Thyroid gland (tissue), 4 donors: Measurements from ENCODE around the gene MDC1. TPM values are rescaled to one million over a fixed set of nuclear protein-coding genes. Genes with fewer than 3 reads are reported as not detected.

Experiments
- DNase-seq, 2 donors: peaks; one replicate each; pipeline ENCODE4 v3.0.0-alpha.2; 2019
- H3K27ac ChIP-seq, 3 donors: fragments of 200-600 bp; sonication (generic); 1 replicate in 2 of 3; 2 replicates in 1 of 3; pipeline ENCODE4 v1.5.1; 2016 to 2019; ENCODE audit warnings: mild to moderate bottlenecking in 1 of 3, moderate library complexity in 1 of 3
- H3K27me3 ChIP-seq: fragments of 200-600 bp; sonication (generic); one replicate; pipeline ENCODE4 v1.5.1; 2019
- H3K36me3 ChIP-seq, 2 donors: fragments of 200-600 bp; sonication (generic); one replicate each; pipeline ENCODE4 v1.5.1; 2016 to 2019
- H3K4me1 ChIP-seq, 2 donors: fragments of 200-600 bp; sonication (generic); one replicate each; pipeline ENCODE4 v1.5.1; 2017 to 2019
- H3K4me3 ChIP-seq, 3 donors: fragments of 200-600 bp; sonication (generic); replicated peaks in 1 of 3; 1 replicate in 2 of 3; 2 replicates in 1 of 3; pipeline ENCODE4 v1.5.1; 2016; ENCODE audit warnings: mild to moderate bottlenecking in 1 of 3
- H3K9me3 ChIP-seq: fragments of 200-600 bp; sonication (generic); one replicate; pipeline ENCODE4 v1.5.1; 2017
- POLR2A ChIP-seq, 2 donors: fragments of 450-650 bp; IDR thresholded peaks; one replicate each; pipeline ENCODE4 v1.6.1; 2017; ENCODE audit warnings: antibody characterized with exemption in 2 of 2, mild to moderate bottlenecking in 2 of 2, moderate library complexity in 1 of 2
- WGBS, 2 donors: methylation state at CpG; one replicate each; pipeline ENCODE4 v1.1.5; 2017; 5-methylcytosine and 5-hydroxymethylcytosine counted together
- intact Hi-C: fragments of 100-400 bp; cut with DNase I; formaldehyde crosslinking; loops from one replicate; pipeline ENCODE4 v1.15.1; 2023
- total RNA-seq, 4 donors: library from RNA; depleted of rRNA; stranded (reverse); fragments of >200 nt; gene quantifications; one replicate each; pipeline ENCODE4 v1.2.3, GENCODE V29; 2016
- TF ChIP-seq, protein P1 (sequence below), 6 experiments: fragments of 200-600 bp in 3 of 6; fragments of 450-650 bp in 3 of 6; sonication (generic) in 3 of 6; IDR thresholded peaks; one replicate each; pipeline ENCODE4 v1.5.1; 2016 to 2019; ENCODE audit warnings: antibody characterized with exemption in 6 of 6, mild to moderate bottlenecking in 2 of 6, inconsistent platforms in 1 of 6, moderate library complexity in 1 of 6

The MDC1 gene
- total RNA-seq, 4 donors from 2014 or later = 15.3 to 27.2 (median 20.2) TPM

DNA sequence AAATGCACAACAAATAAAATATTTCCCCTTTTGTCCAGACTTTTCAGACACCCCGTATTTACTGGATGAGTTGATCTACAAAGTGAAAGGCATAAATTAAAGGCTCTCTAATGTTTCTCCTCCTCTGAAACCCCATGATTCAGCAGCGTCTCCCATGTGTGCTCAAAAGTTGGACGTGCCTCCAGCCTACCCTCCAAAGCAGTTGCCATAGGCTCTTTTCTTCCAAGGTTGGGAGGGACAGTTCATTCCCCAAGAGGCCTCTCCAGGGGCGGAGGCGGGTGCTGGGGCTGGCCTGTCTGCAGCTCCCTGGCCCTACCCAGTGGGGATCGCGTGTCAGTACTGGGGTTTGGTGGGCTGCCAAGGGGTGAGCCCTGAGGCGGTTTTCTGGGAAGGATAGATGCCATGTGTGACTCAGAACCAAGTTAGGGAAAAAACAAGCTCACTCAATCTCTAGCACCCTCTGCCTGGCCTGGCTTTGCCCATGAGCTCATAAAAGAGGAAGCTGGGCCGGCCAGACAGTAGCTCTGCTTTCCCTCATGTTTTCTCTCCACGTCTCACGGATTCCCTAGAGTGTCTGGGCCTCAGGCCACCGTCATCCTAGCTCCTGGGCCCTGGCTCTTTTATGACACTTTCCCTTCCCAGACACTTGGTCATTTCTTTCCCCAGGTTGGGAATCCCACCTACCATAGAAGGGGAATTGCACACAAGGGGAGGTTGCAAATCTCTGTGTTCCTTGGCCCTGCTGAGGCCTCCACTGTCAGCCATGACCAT is 35.3 kb upstream of the MDC1 start:
- intact Hi-C loops = no loop called here
- WGBS, 2 donors = 33 to 57% methylated on average over 11 to 12 of the region's 12 CpGs

DNA sequence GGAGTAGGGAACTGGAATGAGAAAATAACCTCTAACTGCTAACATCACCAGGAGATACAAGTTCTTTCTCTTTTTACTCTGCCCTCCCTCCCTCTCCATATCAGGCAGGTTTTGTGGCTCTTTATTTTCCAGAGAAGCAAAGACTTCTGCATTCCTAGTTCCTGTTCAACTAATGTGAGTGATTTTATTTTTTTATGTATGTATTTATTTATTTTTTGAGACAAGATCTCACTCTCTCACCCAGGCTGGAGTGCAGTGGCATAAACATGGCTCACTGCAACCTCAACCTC is 33.2 kb upstream of the MDC1 start:
- DNase-seq = no peak
- Histone ChIP-seq H3K4me3 (no peak overlapping the region), H3K36me3 (no peaks in the 10 kb centered on the region), H3K9me3 (no peaks in the 10 kb centered on the region), H3K4me1 (peaks cover 14 to 31% of the 10 kb centered on the region in 2 donors), H3K27ac (peak overlapping the region in 2 of 3 donors; percentile 44 to 75), H3K27me3 (no peaks in the 10 kb centered on the region)
- no peak for TF ChIP-seq POLR2A (IDR thresholded peaks at IDR 0.05)
- TF ChIP-seq, protein P1, sequence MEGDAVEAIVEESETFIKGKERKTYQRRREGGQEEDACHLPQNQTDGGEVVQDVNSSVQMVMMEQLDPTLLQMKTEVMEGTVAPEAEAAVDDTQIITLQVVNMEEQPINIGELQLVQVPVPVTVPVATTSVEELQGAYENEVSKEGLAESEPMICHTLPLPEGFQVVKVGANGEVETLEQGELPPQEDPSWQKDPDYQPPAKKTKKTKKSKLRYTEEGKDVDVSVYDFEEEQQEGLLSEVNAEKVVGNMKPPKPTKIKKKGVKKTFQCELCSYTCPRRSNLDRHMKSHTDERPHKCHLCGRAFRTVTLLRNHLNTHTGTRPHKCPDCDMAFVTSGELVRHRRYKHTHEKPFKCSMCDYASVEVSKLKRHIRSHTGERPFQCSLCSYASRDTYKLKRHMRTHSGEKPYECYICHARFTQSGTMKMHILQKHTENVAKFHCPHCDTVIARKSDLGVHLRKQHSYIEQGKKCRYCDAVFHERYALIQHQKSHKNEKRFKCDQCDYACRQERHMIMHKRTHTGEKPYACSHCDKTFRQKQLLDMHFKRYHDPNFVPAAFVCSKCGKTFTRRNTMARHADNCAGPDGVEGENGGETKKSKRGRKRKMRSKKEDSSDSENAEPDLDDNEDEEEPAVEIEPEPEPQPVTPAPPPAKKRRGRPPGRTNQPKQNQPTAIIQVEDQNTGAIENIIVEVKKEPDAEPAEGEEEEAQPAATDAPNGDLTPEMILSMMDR (IDR thresholded peaks at IDR 0.05) = no peak
- intact Hi-C loops = no loop called here

More for the DNA sequence above, 35.3 kb upstream of the MDC1 start:
- DNase-seq = peak; percentile 83 to 87
- H3K27ac ChIP-seq = peak overlapping the region; percentile 75 to 83 (median 79)
- no peak for TF ChIP-seq POLR2A (IDR thresholded peaks at IDR 0.05)
- TF ChIP-seq, protein P1 (IDR thresholded peaks at IDR 0.05) = no peak
- peaks cover 14 to 31% of the 10 kb centered on the region in 2 donors for H3K4me1 ChIP-seq
- no peaks in the 10 kb centered on the region for H3K36me3 ChIP-seq
- H3K9me3 ChIP-seq = no peaks in the 10 kb centered on the region
- H3K4me3 ChIP-seq = no peak overlapping the region
- no peaks in the 10 kb centered on the region for H3K27me3 ChIP-seq

DNA sequence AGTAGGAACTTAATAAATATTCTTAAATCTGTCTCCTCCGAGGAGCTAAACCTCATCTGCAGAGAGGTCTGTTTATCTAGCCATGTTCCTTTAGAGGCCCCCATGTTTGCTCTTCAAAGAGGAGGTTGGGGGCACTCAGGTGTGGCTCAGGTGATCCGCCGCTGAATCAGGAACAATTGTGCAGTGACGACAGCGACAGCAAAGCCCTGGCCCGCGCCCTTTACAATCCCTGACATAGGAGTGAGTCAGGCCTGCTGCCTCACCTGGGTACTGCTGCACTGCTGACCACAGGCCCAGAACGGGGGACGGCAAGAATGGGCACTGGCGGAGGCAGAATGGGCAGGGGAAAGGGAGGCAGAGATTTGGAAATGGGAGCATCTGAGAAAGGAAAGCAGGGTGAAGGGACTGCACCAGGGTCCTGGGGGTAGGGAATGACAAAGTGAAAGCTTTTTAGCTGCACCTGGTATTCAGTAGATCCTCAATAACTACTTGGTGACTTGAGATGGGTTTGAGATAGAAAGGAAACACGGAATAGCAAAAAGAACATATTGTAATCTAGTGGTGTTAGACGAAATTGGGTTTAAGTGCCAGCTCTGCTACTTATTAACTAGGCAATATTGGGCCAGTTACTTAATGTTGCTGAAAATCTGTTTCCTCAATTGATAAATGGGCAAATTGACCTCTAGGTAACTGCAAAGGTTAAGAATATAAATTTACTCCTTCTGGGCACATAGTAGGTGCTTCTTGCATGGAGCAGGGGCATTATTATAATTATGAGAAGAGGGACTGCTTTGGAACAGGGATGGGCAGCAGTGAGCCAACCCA is 32.7 kb upstream of the MDC1 start:
- peaks cover 17 to 33% of the 10 kb centered on the region in 2 donors for H3K4me1 ChIP-seq
- intact Hi-C loops = loop anchor here (10.0 kb wide), 3 partner anchors 75 to 335 kb away; partner anchors contain the start of gene DDR1
- DNase-seq = peak; percentile 68 to 69
- 58 to 66% methylated on average over 12 of the region's 12 CpGs for WGBS, 2 donors
- no peaks in the 10 kb centered on the region for H3K9me3 ChIP-seq
- peak overlapping the region; percentile 44 to 75 (median 56) for H3K27ac ChIP-seq
- no peak overlapping the region for H3K4me3 ChIP-seq
- no peak for TF ChIP-seq POLR2A (IDR thresholded peaks at IDR 0.05)
- TF ChIP-seq, protein P1 (IDR thresholded peaks at IDR 0.05) = peak in 1 of 6 experiments; percentile 8
- no peaks in the 10 kb centered on the region for H3K27me3 ChIP-seq
- no peaks in the 10 kb centered on the region for H3K36me3 ChIP-seq

DNA sequence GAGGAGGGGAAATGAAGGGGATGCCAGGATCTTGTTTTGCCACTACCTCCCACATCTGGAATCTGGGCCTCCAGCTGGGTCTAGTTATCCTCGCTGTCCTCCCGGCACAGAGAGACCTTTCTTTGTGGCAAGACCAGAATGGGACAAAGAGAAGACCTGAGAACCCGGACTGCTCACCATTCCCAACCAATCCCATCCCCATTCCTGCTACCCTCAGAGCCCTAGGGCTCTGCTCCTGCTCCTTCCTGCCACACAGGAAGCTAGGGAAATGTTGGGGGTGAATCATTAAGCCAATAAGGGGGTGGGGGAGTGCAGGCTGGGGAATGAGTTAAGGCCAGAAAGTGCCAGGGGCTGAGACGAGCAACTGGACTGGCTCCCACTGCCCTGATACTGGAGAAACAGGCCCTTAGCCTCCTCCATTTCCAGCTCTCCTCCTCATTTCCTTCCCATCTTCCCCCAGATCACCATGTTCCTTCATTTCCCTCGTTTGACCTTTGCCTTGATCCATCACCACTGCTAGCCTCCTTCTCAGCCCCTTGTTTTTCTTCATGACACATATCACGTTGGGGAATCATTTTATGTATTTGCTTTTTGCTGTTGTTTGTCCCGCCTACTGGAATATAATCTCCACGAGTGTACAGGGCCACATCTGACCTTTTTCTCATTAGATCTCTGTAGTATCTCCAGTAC is 31.9 kb upstream of the MDC1 start:
- TF ChIP-seq, protein P1 (IDR thresholded peaks at IDR 0.05) = no peak
- no peak for TF ChIP-seq POLR2A (IDR thresholded peaks at IDR 0.05)
- WGBS, 2 donors = 85 to 88% methylated on average over 8 of the region's 8 CpGs
- H3K27ac ChIP-seq = peak overlapping the region; percentile 44 to 75 (median 56)
- H3K27me3 ChIP-seq = no peaks in the 10 kb centered on the region
- H3K9me3 ChIP-seq = no peaks in the 10 kb centered on the region
- no peaks in the 10 kb centered on the region for H3K36me3 ChIP-seq
- intact Hi-C loops = loop anchor here (10.0 kb wide), 3 partner anchors 76 to 336 kb away; partner anchors contain the start of gene DDR1
- H3K4me1 ChIP-seq = peaks cover 18 to 36% of the 10 kb centered on the region in 2 donors
- no peak overlapping the region for H3K4me3 ChIP-seq
- DNase-seq = no peak
